ENCODE measurements around the gene PRPS1.

DNA sequence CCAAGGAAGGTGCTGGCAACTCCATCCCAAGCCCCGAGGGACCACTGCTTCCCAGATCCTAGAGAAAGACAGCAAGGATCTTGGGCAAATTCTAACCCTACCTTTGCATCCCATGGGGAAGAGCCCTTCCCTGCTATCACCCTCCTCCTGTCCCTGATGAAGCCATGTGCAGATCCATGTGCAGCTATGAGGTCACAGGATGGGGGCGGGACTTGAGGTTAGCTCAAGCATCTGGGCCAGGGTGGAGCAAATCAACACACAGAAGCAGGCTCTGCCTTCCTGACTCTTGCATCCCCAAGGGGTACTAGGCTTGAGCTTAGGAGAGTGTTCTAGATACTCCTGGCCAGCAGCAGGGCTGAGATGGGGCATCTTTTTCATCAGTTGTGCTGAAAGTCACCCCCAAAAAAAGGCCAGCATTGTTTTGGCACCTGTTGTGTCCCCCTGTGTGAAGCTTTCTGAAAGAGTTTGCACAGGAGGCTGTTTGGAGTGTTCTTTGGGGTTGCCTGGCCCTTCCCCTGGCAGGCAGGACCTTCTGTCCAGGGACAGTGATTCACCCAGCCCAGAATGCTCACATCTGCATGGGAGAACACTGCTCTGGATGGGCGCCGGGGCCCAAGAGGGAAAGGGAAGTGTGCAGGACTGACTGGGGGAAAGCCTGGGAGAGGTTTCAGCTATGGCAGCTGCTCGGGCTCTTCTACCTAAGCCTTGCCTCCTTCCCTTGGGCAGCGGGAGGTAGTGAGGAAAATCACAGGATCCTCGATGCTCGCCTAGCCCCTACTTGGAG, 50.8 kb downstream of the PRPS1 start:
- TF ChIP-seq, protein P1, sequence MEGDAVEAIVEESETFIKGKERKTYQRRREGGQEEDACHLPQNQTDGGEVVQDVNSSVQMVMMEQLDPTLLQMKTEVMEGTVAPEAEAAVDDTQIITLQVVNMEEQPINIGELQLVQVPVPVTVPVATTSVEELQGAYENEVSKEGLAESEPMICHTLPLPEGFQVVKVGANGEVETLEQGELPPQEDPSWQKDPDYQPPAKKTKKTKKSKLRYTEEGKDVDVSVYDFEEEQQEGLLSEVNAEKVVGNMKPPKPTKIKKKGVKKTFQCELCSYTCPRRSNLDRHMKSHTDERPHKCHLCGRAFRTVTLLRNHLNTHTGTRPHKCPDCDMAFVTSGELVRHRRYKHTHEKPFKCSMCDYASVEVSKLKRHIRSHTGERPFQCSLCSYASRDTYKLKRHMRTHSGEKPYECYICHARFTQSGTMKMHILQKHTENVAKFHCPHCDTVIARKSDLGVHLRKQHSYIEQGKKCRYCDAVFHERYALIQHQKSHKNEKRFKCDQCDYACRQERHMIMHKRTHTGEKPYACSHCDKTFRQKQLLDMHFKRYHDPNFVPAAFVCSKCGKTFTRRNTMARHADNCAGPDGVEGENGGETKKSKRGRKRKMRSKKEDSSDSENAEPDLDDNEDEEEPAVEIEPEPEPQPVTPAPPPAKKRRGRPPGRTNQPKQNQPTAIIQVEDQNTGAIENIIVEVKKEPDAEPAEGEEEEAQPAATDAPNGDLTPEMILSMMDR (conservative IDR thresholded peaks at IDR 0.05; ENCODE audit: low read depth in 2 of 2) = no peak
- TF ChIP-seq EZH2 (IDR thresholded peaks at IDR 0.05; ENCODE audit: low read depth, unreplicated experiment) = no peak
